NCI-H446 (cell line): Measurements from ENCODE around the gene ERFE.
A peak's percentile ranks its signal among the peaks of the same experiment; 100 is the strongest.

Source experiments
- DNase-seq, 2 experiments: peaks; one replicate each; lab custom pipeline; 2025; lab: John Stamatoyannopoulos, UW

The ERFE gene

GRCh38 chr2:238139196-238140039, 19.4 kb upstream of the ERFE start:
- DNase-seq: no peak

GRCh38 chr2:238140040-238140439, 18.7 kb upstream of the ERFE start:
- DNase-seq: no peak

- DNase-seq: no peak
These were observed 17.8 kb upstream of the ERFE start for GRCh38 chr2:238140721-238141540.

- no peak for DNase-seq
These were observed 17.0 kb upstream of the ERFE start for GRCh38 chr2:238141541-238142318.

GRCh38 chr2:238142382-238143205, 16.2 kb upstream of the ERFE start:
- no peak for DNase-seq

GRCh38 chr2:238143239-238143951, 15.4 kb upstream of the ERFE start:
- peak; percentile 10 to 63 for DNase-seq

- no peak for DNase-seq
These were observed 14.5 kb upstream of the ERFE start for GRCh38 chr2:238144262-238144661.

- DNase-seq: no peak
These were observed 13.7 kb upstream of the ERFE start for GRCh38 chr2:238145046-238145445.

GRCh38 chr2:238145851-238146250, 12.9 kb upstream of the ERFE start:
- DNase-seq: no peak

GRCh38 chr2:238146884-238147544, 11.8 kb upstream of the ERFE start:
- DNase-seq: no peak

GRCh38 chr2:238148981-238149380, 9.8 kb upstream of the ERFE start:
- DNase-seq: no peak

- DNase-seq: no peak
These were observed 8.8 kb upstream of the ERFE start for GRCh38 chr2:238149841-238150572.

- DNase-seq: no peak
These were observed 8.1 kb upstream of the ERFE start for GRCh38 chr2:238150686-238151085.

GRCh38 chr2:238151205-238151604, 7.6 kb upstream of the ERFE start:
- DNase-seq: no peak

GRCh38 chr2:238151628-238152235, 7.0 kb upstream of the ERFE start:
- DNase-seq: no peak

- no peak for DNase-seq
These were observed 5.7 kb upstream of the ERFE start for GRCh38 chr2:238152771-238153688.

- no peak for DNase-seq
These were observed 4.2 kb upstream of the ERFE start for GRCh38 chr2:238154570-238154969.
